Activated CD4-positive, alpha-beta T cell treated with anti-CD3 and anti-CD28 coated beads, Interleukin-2, amount 10 ng/mL, durations not matched to agents 24 days and 14 days (primary cell): ENCODE data around the gene BAZ1A. TPM values are rescaled to one million over a fixed set of nuclear protein-coding genes. Genes with fewer than 3 reads are reported as not detected.

Experiments
- DNase-seq: peaks from one replicate; pipeline ENCODE4 v3.0.0; 2022
- H3K27ac Mint-ChIP-seq: one replicate; pipeline ENCODE4 v1.8.0; 2022; ENCODE audit warnings: mild to moderate bottlenecking, mixed read lengths
- H3K27me3 Mint-ChIP-seq: one replicate; pipeline ENCODE4 v1.8.0; 2022; ENCODE audit warnings: mixed read lengths
- H3K36me3 Mint-ChIP-seq: one replicate; pipeline ENCODE4 v1.8.0; 2022; ENCODE audit warnings: low read depth, mild to moderate bottlenecking, mixed read lengths
- H3K4me1 Mint-ChIP-seq: one replicate; pipeline ENCODE4 v1.8.0; 2021; ENCODE audit warnings: mixed read lengths
- H3K4me3 Mint-ChIP-seq: one replicate; pipeline ENCODE4 v1.8.0; 2022; ENCODE audit warnings: mild to moderate bottlenecking, moderate library complexity, mixed read lengths
- H3K9me3 Mint-ChIP-seq: one replicate; pipeline ENCODE4 v1.8.0; 2021; ENCODE audit warnings: mixed read lengths
- intact Hi-C: fragments of 100-400 bp; cut with micrococcal nuclease; formaldehyde crosslinking; loops from one replicate; pipeline ENCODE4 v1.15.1; 2023
- total RNA-seq: library from RNA; stranded (reverse); gene quantifications from 2 replicates; pipeline ENCODE4 v1.2.3, GENCODE V29; 2022

The BAZ1A gene
- total RNA-seq, 1 donor from 2014 or later = 89.7 TPM

DNA sequence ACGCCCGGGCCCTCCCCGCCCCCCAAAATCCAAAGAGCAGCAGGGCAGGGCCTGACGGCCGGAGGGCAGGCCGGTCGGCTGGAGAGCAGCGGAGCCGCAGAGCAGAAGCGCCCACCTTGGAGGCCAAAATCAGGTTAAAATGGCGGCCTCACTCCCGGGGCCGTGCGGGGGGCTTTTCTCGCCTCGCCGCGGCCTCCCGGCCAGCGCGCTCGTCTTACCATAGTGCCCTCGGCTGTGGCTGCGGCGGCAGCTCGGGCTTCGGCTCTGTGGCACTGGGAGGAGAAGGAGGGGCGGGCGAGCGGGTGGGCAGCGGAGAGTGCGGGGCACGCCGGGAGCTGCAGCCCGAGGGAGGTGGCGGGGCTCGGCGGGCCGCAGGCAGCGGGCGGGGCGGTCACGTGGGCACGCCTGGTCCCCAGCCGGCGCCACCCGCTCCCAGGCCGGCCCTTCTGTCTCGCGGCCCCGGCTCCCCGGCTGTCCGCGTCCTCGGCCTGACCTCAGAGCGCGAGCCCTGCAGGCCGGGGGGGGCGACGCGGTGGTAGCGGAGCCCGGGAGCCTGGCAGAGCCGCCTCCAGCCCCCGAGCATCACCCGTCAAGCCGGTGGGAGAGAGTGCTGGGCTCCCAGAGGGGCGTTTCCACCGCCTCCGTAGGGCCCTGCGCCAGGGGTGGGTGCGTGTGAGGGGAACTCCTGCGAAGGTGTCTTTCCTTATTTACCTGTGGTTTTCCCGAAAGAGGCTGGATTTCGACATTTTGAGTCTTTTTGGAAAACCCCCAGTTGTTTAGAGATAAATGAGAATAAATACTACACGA lies 160.6 kb downstream of the BAZ1A start, which contains the start of gene CFL2:
TSS of gene CFL2 (minus strand) at position 274 of the 807 bp plus-strand sequence. CDS start at position 221, 53 bp downstream.
- peak; percentile 88 for DNase-seq
- Mint-ChIP-seq H3K4me1 (peaks cover 21% of the 10 kb centered on the region), H3K9me3 (no peaks in the 10 kb centered on the region), H3K27ac (peak within 1 kb of the TSS; percentile 86), H3K27me3 (peaks cover 10% of the 10 kb centered on the region), H3K4me3 (peak within 1 kb of the TSS; percentile 87), H3K36me3 (peaks cover 18% of the 10 kb centered on the region)
- intact Hi-C loops = loop anchor here (1.0 to 10.0 kb wide), 3 partner anchors 85 to 700 kb away; no protein-coding TSS in a partner anchor

DNA sequence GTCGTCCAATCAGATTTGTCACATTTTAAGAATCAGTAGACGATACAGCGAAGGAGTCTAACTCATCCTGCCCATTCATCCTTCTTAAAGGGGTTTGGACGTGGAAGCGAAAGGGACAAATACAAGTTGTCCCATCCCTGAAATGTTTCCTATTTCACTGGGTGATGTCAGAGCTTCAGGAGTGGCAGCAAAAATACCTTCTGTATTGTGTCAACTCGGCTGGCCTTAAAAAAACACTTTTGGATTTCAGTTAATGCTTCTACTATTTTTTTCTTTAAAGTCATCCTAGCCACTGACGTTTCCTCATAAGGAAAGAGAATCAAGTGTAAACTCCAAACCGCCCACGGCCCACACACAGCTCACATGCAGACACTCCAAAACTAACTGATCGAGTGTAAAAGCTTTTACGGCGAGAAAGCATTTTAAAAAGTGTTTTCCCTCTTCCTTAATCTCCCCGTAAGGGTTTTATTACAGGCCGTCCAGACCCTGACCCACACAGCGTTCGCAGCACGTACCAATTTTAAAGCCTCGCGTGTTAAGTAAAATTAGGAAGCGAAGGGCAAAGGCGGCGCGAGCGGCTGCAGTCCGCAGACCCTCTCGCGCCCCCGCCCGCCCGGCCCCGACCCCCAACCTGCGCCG lies 161.4 kb downstream of the BAZ1A start:
- Mint-ChIP-seq H3K4me1 (peaks cover 21% of the 10 kb centered on the region), H3K27ac (peak overlapping the region; percentile 86), H3K9me3 (no peaks in the 10 kb centered on the region), H3K4me3 (peak overlapping the region; percentile 87), H3K36me3 (peaks cover 18% of the 10 kb centered on the region), H3K27me3 (peaks cover 9% of the 10 kb centered on the region)
- intact Hi-C loops = loop anchor here (1.0 to 10.0 kb wide), 3 partner anchors 84 to 701 kb away; no protein-coding TSS in a partner anchor
- peak; percentile 71 for DNase-seq

GRCh38 chr14:34713122-34713680 lies 162.0 kb downstream of the BAZ1A start:
- no peak for DNase-seq
- no peaks in the 10 kb centered on the region for H3K9me3 Mint-ChIP-seq
- peaks cover 18% of the 10 kb centered on the region for H3K36me3 Mint-ChIP-seq
- H3K4me3 Mint-ChIP-seq = peak overlapping the region; percentile 87
- intact Hi-C loops = loop anchor here (10.0 kb wide), 1 partner anchor 702 kb away; no protein-coding TSS in a partner anchor
- peaks cover 7% of the 10 kb centered on the region for H3K27me3 Mint-ChIP-seq
- peak overlapping the region; percentile 86 for H3K27ac Mint-ChIP-seq
- peaks cover 21% of the 10 kb centered on the region for H3K4me1 Mint-ChIP-seq

DNA sequence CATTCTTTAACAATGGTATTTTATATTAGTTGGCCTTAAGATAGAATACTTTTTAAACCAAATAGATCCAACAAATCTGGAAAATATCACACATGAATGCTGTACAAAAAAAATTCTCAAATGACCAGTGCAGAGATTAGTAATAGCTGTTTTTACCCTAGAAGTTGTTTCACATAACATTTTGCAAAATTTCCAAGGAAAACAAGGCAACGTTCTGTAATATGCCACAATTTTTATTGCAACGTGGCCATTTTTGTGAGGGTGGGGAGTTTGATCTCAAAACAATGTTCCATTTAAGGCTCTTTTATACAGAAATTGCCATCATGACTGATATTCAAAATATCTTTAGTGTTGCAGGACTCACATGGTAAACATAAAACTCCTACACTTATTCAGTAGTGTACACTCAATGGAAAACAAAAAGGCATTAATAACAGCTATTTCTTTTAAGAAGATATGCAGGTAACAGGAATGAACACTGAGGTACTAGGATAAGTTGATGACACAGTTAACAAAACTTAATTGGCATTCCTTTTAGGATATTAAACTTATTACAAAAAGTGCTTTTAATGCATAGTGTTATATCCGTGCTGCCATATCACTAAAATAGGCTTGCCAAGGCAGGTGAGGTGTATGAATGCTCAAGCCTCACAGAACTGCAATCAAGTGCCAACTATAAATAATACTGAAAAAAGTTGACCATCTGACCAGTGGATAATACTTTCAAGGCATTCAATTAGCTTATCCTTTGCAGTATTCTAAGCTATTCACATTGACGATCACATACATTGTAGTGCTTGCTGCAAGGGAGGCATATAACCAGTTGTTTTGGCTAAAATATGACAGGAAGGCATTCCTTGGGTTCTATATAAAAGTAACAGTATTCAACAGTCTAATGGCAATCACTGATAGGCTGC lies 163.1 kb downstream of the BAZ1A start:
- no peak overlapping the region for H3K4me3 Mint-ChIP-seq
- peaks cover under 1% of the 10 kb centered on the region for H3K27me3 Mint-ChIP-seq
- no peak for DNase-seq
- no peak overlapping the region for H3K27ac Mint-ChIP-seq
- peaks cover 18% of the 10 kb centered on the region for H3K36me3 Mint-ChIP-seq
- H3K4me1 Mint-ChIP-seq = peaks cover 21% of the 10 kb centered on the region
- intact Hi-C loops = loop anchor here (10.0 kb wide), 1 partner anchor 703 kb away; no protein-coding TSS in a partner anchor
- H3K9me3 Mint-ChIP-seq = no peaks in the 10 kb centered on the region

- Mint-ChIP-seq H3K27ac (no peak overlapping the region), H3K27me3 (no peaks in the 10 kb centered on the region), H3K4me3 (no peak overlapping the region), H3K36me3 (peaks cover 18% of the 10 kb centered on the region), H3K9me3 (no peaks in the 10 kb centered on the region), H3K4me1 (peaks cover 21% of the 10 kb centered on the region)
- DNase-seq = no peak
- intact Hi-C loops = loop anchor here (10.0 kb wide), 1 partner anchor 704 kb away; no protein-coding TSS in a partner anchor
These were observed 164.0 kb downstream of the BAZ1A start for GRCh38 chr14:34711169-34711568.

DNA sequence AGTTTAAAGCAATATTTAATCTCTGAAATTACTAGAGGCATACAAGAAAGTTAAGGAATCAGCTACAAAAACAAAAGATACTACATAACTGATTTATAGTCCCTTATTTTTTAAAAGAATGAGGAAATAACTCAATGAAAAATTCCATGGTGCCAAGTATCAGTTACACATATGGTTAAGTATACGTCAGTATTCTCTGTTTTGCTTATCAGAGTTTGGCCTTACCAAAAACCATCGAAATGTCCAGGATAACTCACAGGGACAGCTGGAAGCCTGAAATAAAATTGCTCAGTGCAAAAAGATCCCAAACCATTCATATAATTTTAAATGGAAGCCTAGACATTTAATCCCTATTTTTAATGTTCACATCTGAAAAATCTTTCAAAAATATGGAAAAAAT lies 164.4 kb downstream of the BAZ1A start:
- Mint-ChIP-seq H3K4me1 (peaks cover 18% of the 10 kb centered on the region), H3K9me3 (no peaks in the 10 kb centered on the region), H3K27ac (no peak overlapping the region), H3K27me3 (no peaks in the 10 kb centered on the region), H3K36me3 (peaks cover 18% of the 10 kb centered on the region), H3K4me3 (no peak overlapping the region)
- intact Hi-C loops = loop anchor here (10.0 kb wide), 1 partner anchor 704 kb away; no protein-coding TSS in a partner anchor
- DNase-seq = no peak

DNA sequence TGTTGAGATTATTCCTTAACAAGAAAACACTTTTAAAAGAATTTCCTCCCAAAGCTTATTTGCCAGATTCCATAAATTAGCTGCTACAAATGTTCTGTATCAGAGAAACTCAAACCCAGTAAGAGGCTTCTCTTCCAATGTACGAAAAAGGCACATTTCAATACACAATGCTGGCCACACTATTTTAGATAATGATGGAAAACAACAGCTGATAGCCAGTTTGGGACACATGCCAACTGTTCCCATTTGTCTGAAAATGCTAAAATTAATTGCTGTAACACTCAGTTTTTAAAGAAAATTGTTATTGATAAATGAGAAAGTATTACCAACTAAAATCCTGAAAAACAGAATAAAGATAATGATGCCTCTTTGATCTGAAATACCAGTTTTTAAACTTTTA lies 165.2 kb downstream of the BAZ1A start:
- Mint-ChIP-seq H3K27ac (no peak overlapping the region), H3K4me1 (peaks cover 13% of the 10 kb centered on the region), H3K4me3 (no peak overlapping the region), H3K9me3 (no peaks in the 10 kb centered on the region), H3K36me3 (peaks cover 18% of the 10 kb centered on the region), H3K27me3 (no peaks in the 10 kb centered on the region)
- no peak for DNase-seq
- intact Hi-C loops = loop anchor here (10.0 kb wide), 1 partner anchor 705 kb away; no protein-coding TSS in a partner anchor

GRCh38 chr14:34707722-34708121 lies 167.4 kb downstream of the BAZ1A start:
- DNase-seq = no peak
- Mint-ChIP-seq H3K4me3 (no peak overlapping the region), H3K27me3 (no peaks in the 10 kb centered on the region), H3K4me1 (no peaks in the 10 kb centered on the region), H3K27ac (no peak overlapping the region), H3K36me3 (peaks cover 11% of the 10 kb centered on the region), H3K9me3 (no peaks in the 10 kb centered on the region)
- intact Hi-C loops = no loop called here

Other genes starting within 250 kb of the BAZ1A start
- gene SNX6, start 245.2 kb downstream of the BAZ1A start, total RNA-seq = 68.6 and 70.4 TPM in 2 replicates
- gene CFL2, start 160.8 kb downstream of the BAZ1A start, total RNA-seq = 4.9 and 6.0 TPM in 2 replicates
- 73.6 and 73.8 TPM in 2 replicates for gene SRP54, start 107.6 kb upstream of the BAZ1A start, total RNA-seq
- gene FAM177A1, start 170.9 kb upstream of the BAZ1A start, total RNA-seq = 37.9 and 41.6 TPM in 2 replicates
- 51.6 and 58.1 TPM in 2 replicates for gene PPP2R3C, start 246.6 kb upstream of the BAZ1A start, total RNA-seq
- gene PRORP, start 247.2 kb upstream of the BAZ1A start, total RNA-seq = 35.6 and 41.1 TPM in 2 replicates